Gastrocnemius medialis (tissue), 4 donors: Measurements from ENCODE around the gene IFT122.

ENCODE experiments used
- POLR2A ChIP-seq, 2 donors: fragments of 450-650 bp; IDR thresholded peaks; one replicate each; pipeline ENCODE4 v1.6.1; 2017; ENCODE audit warnings: antibody characterized with exemption in 2 of 2, mild to moderate bottlenecking in 2 of 2, moderate library complexity in 2 of 2
- TF ChIP-seq, protein P1 (sequence below), 5 experiments: fragments of 450-650 bp in 3 of 5; fragments of 200-600 bp in 2 of 5; sonication (generic) in 2 of 5; IDR thresholded peaks in 4 of 5; conservative IDR thresholded peaks in 1 of 5; 1 replicate in 4 of 5; 2 replicates in 1 of 5; pipeline ENCODE4 v1.5.1; 2016 to 2019; ENCODE audit warnings: antibody characterized with exemption in 5 of 5, mild to moderate bottlenecking in 3 of 5, moderate library complexity in 3 of 5

DNA sequence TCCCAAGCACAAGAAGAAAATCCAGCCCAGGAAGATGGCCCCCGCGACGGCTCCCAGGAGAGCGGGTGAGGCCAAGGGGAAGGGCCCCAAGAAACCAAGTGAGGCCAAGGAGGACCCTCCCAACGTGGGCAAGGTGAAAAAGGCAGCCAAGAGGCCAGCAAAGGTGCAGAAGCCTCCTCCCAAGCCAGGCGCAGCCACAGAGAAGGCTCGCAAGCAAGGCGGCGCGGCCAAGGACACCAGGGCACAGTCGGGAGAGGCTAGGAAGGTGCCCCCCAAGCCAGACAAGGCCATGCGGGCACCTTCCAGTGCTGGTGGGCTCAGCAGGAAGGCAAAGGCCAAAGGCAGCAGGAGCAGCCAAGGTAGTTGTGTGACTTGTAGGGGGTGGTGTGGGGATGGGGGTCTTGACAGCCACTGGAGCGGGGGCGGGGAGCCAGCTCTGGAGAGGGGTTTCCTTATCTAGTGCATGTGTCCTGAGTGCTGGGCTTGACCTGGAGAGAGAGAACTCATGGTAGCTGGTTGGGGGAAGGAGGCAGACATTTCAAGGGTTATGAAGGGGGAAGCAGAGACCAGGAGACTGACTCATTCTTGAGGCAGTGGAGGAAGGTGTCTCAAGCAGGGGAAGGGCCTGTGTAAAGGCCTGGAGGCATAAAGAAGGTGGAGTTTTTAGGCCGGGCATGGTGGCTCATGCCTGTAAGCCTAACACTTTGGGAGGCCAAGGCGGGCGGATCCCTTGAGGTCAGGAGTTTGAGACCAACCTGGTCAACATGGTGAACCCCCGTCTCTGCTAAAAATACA is 109.2 kb downstream of the IFT122 start:
- TF ChIP-seq, protein P1, sequence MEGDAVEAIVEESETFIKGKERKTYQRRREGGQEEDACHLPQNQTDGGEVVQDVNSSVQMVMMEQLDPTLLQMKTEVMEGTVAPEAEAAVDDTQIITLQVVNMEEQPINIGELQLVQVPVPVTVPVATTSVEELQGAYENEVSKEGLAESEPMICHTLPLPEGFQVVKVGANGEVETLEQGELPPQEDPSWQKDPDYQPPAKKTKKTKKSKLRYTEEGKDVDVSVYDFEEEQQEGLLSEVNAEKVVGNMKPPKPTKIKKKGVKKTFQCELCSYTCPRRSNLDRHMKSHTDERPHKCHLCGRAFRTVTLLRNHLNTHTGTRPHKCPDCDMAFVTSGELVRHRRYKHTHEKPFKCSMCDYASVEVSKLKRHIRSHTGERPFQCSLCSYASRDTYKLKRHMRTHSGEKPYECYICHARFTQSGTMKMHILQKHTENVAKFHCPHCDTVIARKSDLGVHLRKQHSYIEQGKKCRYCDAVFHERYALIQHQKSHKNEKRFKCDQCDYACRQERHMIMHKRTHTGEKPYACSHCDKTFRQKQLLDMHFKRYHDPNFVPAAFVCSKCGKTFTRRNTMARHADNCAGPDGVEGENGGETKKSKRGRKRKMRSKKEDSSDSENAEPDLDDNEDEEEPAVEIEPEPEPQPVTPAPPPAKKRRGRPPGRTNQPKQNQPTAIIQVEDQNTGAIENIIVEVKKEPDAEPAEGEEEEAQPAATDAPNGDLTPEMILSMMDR (IDR thresholded peaks at IDR 0.05 in 4 of 5, conservative IDR thresholded peaks at IDR 0.05 in 1 of 5): no peak
- no peak for TF ChIP-seq POLR2A (IDR thresholded peaks at IDR 0.05)
